GM10266 (cell line): Measurements from ENCODE around the gene ERO1A.

Source experiments
- DNase-seq: peaks from one replicate; pipeline ENCODE4 v3.0.0; 2012; ENCODE audit errors: extremely low spot score
- CTCF ChIP-seq: IDR thresholded peaks from 2 replicates; pipeline ENCODE4 v1.5.1; 2012; ENCODE audit warnings: mild to moderate bottlenecking, low read depth; ENCODE audit not compliant: control insufficient read depth, insufficient read depth; ENCODE audit errors: missing control alignments

Gene ERO1A

GRCh38 chr14:52678591-52678990 is 16.8 kb downstream of the ERO1A start:
- DNase-seq, result no peak
- no peak for TF ChIP-seq CTCF

DNA sequence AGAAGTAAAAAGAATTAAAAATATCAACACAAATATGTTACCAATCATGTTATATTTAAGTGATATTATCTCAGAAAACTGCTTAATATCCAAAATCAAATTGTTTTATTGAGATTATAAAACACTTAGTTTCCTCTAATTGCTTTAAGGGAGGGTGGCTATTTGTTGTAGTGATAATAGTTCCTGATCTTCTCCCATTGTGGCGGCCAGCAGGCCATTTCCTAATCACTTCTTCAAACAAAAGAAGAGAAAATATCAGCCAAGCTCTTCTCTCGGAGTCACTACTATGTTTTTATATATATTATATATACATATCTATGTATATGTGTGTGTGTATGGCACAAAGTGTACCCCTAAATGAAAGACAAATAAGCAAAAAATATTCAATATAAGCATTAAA is 31.5 kb downstream of the ERO1A start:
- no peak for DNase-seq
- no peak for TF ChIP-seq CTCF

GRCh38 chr14:52661314-52661713 is 34.0 kb downstream of the ERO1A start:
- DNase-seq, result no peak
- no peak for TF ChIP-seq CTCF

GRCh38 chr14:52660832-52661231 is 34.5 kb downstream of the ERO1A start:
- no peak for DNase-seq
- TF ChIP-seq CTCF, result no peak

DNA sequence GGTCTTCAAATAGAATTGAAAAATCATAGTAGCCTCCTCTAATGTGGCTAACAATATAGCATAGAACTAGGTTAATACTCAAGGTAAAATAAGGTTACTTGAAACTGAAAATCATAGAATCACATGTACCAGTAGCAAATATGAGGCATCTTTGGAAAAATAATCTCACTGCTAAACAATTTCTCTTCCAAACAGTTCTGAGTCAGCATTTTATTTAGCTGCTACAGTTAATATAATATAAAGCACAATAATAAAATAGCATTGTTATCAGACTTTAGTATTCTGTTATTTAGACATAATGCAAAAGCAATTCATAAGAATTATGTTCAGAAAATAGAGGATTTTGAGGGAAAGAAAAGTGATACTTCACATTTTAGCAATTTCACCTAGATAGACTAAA is 35.0 kb downstream of the ERO1A start:
- no peak for DNase-seq
- TF ChIP-seq CTCF, result no peak

DNA sequence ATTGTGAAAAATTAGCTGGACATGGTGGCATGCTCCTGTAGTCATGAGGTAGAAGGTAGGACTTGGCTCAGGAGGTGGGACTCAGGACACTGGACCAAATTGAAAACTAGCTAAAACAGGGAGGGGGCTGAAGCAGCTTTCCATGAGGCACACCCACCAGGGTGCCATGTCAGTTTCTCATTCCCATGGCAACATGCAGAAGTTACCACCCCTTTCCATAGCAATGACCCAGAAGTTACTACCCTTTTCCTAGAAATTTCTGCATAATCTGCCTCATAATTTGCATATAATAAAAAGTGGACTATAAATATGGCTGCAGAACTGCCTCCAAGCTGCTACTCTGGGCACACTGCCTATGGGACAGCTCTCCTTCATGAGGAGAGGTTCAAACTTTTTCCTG is 38.5 kb downstream of the ERO1A start:
- DNase-seq, result no peak
- no peak for TF ChIP-seq CTCF

DNA sequence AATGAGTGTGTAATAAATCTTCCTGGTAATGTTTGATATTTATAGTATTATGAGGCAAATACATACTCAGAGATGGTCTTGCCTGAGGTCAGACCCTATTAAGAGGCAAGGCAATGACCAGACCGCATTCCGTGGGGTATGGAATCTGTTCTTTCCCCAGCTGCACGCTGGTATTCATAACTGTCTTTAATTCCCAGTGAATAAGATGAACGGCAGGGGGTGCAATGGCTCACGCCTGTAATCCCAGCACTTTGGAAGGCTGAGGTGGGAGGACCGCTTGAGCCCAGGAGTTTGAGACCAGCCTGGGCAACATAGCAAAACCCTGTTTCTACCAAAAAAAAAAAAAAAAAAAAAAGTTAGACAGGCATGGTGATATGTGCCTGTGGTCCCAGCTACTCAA is 44.6 kb downstream of the ERO1A start:
- no peak for TF ChIP-seq CTCF
- no peak for DNase-seq
